ENCODE results near the gene RSPO1. TPM values are rescaled to one million over a fixed set of nuclear protein-coding genes. Genes with fewer than 3 reads are reported as not detected.

RSPO1 gene
- 0.11 and 0.13 TPM in 2 replicates for total RNA-seq

GRCh38 chr1:37634244-37634991 is at the start of gene RSPO1:
TSS of gene RSPO1 (minus strand) at chr1:37634892. CDS start at chr1:37629661, 5,231 bp downstream.

GRCh38 chr1:37595440-37596181 is 39.1 kb downstream of the RSPO1 start, which contains the start of gene GNL2:
TSS of gene GNL2 (minus strand) at chr1:37595937. CDS start at chr1:37595822, 115 bp downstream.

Other genes starting within 250 kb of the RSPO1 start
- gene ZC3H12A, start 160.3 kb downstream of the RSPO1 start, total RNA-seq: 8.9 and 10.6 TPM in 2 replicates
- 61.8 and 69.2 TPM in 2 replicates for gene MEAF6, start 120.1 kb downstream of the RSPO1 start, total RNA-seq
- 11.0 and 14.8 TPM in 2 replicates for gene SNIP1, start 80.6 kb downstream of the RSPO1 start, total RNA-seq
- gene DNALI1, start 78.0 kb downstream of the RSPO1 start, total RNA-seq: 8.1 and 10.3 TPM in 2 replicates
- 49.4 and 52.1 TPM in 2 replicates for gene GNL2, start 39.0 kb downstream of the RSPO1 start, total RNA-seq
- gene CDCA8, start 57.6 kb upstream of the RSPO1 start, total RNA-seq: 6.5 and 10.4 TPM in 2 replicates
- gene EPHA10, start 130.2 kb upstream of the RSPO1 start, total RNA-seq: not detected in 2 replicates
- 0.65 and 0.76 TPM in 2 replicates for gene MANEAL, start 159.0 kb upstream of the RSPO1 start, total RNA-seq
- gene C1orf122, start 172.9 kb upstream of the RSPO1 start, total RNA-seq: 20.5 and 51.2 TPM in 2 replicates
- gene YRDC, start 173.3 kb upstream of the RSPO1 start, total RNA-seq: 6.9 and 9.0 TPM in 2 replicates
- 4.3 and 4.6 TPM in 2 replicates for gene MTF1, start 224.7 kb upstream of the RSPO1 start, total RNA-seq